Mesenchymal stem cell (in vitro differentiated cells and primary cell): Measurements from ENCODE around the gene NDRG2.
"Not testable (repeated sequence)": the region's sequence is repeated elsewhere in the genome, so short reads cannot be mapped to it uniquely, and the experiment has no call there.

Source experiments
- DNase-seq: peaks from one replicate; pipeline ENCODE4 v3.0.0-alpha.2; 2013
- H2AFZ ChIP-seq: one replicate; pipeline ENCODE4 v1.6.1; 2013; ENCODE audit warnings: low read depth, mild to moderate bottlenecking, control low read depth, inconsistent platforms, low read length, moderate library complexity
- H2AK5ac ChIP-seq: 2 replicates; pipeline ENCODE4 v1.6.1; 2013; ENCODE audit warnings: low read length, moderate library complexity, mild to moderate bottlenecking, inconsistent platforms; ENCODE audit not compliant: severe bottlenecking
- H2BK120ac ChIP-seq: one replicate; pipeline ENCODE4 v1.6.1; 2013; ENCODE audit warnings: low read depth, mild to moderate bottlenecking, inconsistent platforms, low read length, moderate library complexity
- H2BK12ac ChIP-seq, 2 experiments: one replicate each; pipeline ENCODE4 v1.6.1; 2013; ENCODE audit warnings: inconsistent platforms in 2 of 2, low read length in 2 of 2, mild to moderate bottlenecking in 2 of 2, moderate library complexity in 2 of 2, control low read depth in 1 of 2
- H2BK15ac ChIP-seq: one replicate; pipeline ENCODE4 v1.6.1; 2013; ENCODE audit warnings: mild to moderate bottlenecking, low read depth, inconsistent platforms; ENCODE audit not compliant: poor library complexity, severe bottlenecking
- H2BK5ac ChIP-seq: 2 replicates; pipeline ENCODE4 v1.6.1; 2013; ENCODE audit warnings: low read depth, mild to moderate bottlenecking, low read length, control low read depth, inconsistent platforms; ENCODE audit not compliant: poor library complexity, severe bottlenecking
- H3K14ac ChIP-seq, 2 experiments: one replicate each; pipeline ENCODE4 v1.6.1; 2013; ENCODE audit warnings: inconsistent platforms in 2 of 2, low read length in 2 of 2, control low read depth in 1 of 2, mild to moderate bottlenecking in 1 of 2, moderate library complexity in 1 of 2
- H3K18ac ChIP-seq, 2 experiments: one replicate each; pipeline ENCODE4 v1.6.1; 2013; ENCODE audit warnings: inconsistent platforms in 2 of 2, low read length in 2 of 2, control low read depth in 1 of 2, low read depth in 1 of 2, mild to moderate bottlenecking in 1 of 2
- H3K23ac ChIP-seq, 2 experiments: one replicate each; pipeline ENCODE4 v1.6.1; 2013; ENCODE audit warnings: inconsistent platforms in 2 of 2, low read length in 2 of 2, mild to moderate bottlenecking in 2 of 2, moderate library complexity in 2 of 2, control low read depth in 1 of 2
- H3K27ac ChIP-seq: 2 replicates; pipeline ENCODE4 v1.5.1; 2013; ENCODE audit warnings: mild to moderate bottlenecking, moderate library complexity, low read length, control low read depth, inconsistent platforms; ENCODE audit not compliant: poor library complexity, severe bottlenecking
- H3K27me3 ChIP-seq, 2 experiments: 2 replicates each; pipeline versions ENCODE4 v1.6.1 to v1.7.0; 2013; ENCODE audit warnings: low read length in 2 of 2, mild to moderate bottlenecking in 2 of 2, moderate library complexity in 2 of 2, control low read depth in 1 of 2, inconsistent platforms in 1 of 2; ENCODE audit not compliant: control insufficient read depth in 1 of 2, insufficient read depth in 1 of 2
- H3K36me3 ChIP-seq, 2 experiments: 2 replicates each; pipeline versions ENCODE4 v1.6.1 to v1.7.0; 2013; ENCODE audit warnings: low read length in 2 of 2, control low read depth in 1 of 2, inconsistent platforms in 1 of 2, low read depth in 1 of 2, mild to moderate bottlenecking in 1 of 2; ENCODE audit not compliant: insufficient read depth in 2 of 2, control insufficient read depth in 1 of 2
- H3K4ac ChIP-seq, 2 experiments: one replicate each; pipeline ENCODE4 v1.6.1; 2013; ENCODE audit warnings: inconsistent platforms in 2 of 2, low read length in 2 of 2, mild to moderate bottlenecking in 2 of 2, moderate library complexity in 2 of 2, control low read depth in 1 of 2, low read depth in 1 of 2
- H3K4me1 ChIP-seq: 2 replicates; pipeline ENCODE4 v1.6.1; 2013; ENCODE audit warnings: low read depth, low read length, control low read depth; ENCODE audit not compliant: control insufficient read depth, insufficient read depth
- H3K4me2 ChIP-seq: 2 replicates; pipeline ENCODE4 v1.6.1; 2013; ENCODE audit warnings: low read length, mild to moderate bottlenecking, inconsistent platforms; ENCODE audit not compliant: poor library complexity, severe bottlenecking
- H3K4me3 ChIP-seq, 2 experiments: 2 replicates each; pipeline versions ENCODE4 v1.5.1 to v1.7.0; 2013; ENCODE audit warnings: low read length in 2 of 2, mild to moderate bottlenecking in 2 of 2, control low read depth in 1 of 2, low read depth in 1 of 2; ENCODE audit not compliant: insufficient read depth in 1 of 2
- H3K79me1 ChIP-seq: replicated peaks from 2 replicates; pipeline ENCODE4 v1.6.1; 2013; ENCODE audit warnings: mild to moderate bottlenecking, control low read depth, low read length, inconsistent platforms; ENCODE audit not compliant: poor library complexity, severe bottlenecking
- H3K9ac ChIP-seq: 2 replicates; pipeline ENCODE4 v1.7.0; 2013; ENCODE audit warnings: mild to moderate bottlenecking, low read length, moderate library complexity
- H3K9me3 ChIP-seq: 2 replicates; pipeline ENCODE4 v1.7.0; 2013; ENCODE audit warnings: mild to moderate bottlenecking, low read length; ENCODE audit not compliant: control insufficient read depth
- H4K8ac ChIP-seq: one replicate; pipeline ENCODE4 v1.6.1; 2013; ENCODE audit warnings: inconsistent platforms, mild to moderate bottlenecking, low read length, moderate library complexity
- H4K91ac ChIP-seq: one replicate; pipeline ENCODE4 v1.6.1; 2013; ENCODE audit warnings: mild to moderate bottlenecking, low read length, inconsistent platforms
- WGBS: methylation state at CpG from one replicate; pipeline ENCODE4 v1.1.7; 2013; ENCODE audit warnings: mixed read lengths; 5-methylcytosine and 5-hydroxymethylcytosine counted together

NDRG2 gene

DNA sequence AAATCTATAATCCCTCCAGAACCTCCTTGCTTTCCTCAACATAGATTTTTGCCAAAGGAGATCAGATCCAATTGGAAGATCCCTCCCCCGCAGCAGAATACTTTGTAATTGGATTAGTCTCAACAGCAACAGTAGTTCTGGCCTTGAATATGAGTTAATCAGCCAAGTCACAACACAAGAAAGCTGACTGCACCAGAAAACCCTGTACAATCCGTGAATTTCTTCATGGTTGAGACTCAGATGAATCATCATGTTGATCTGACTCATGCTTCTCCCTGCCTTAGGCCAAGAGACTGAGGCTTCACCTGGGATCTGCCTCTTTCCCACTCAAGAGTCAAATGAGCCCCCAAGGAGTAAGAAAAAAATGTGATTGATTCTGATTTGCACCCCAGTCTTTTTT, 38.0 kb downstream of the NDRG2 start:
- peaks cover 6% of the 10 kb centered on the region for H3K79me1 ChIP-seq
- peaks cover 0 to 4% of the 10 kb centered on the region in 2 experiments for H3K36me3 ChIP-seq
- no peak overlapping the region for H2AFZ ChIP-seq
- H3K4me2 ChIP-seq, result no peak overlapping the region
- H3K23ac ChIP-seq, result no peak overlapping the region
- peak overlapping the region; percentile 19 for H3K9ac ChIP-seq
- no peak overlapping the region for H2BK15ac ChIP-seq
- peak overlapping the region; percentile 45 for H3K27ac ChIP-seq
- H3K14ac ChIP-seq, result no peak overlapping the region
- DNase-seq, result peak; percentile 91
- no peak overlapping the region for H3K18ac ChIP-seq
- peaks cover 0 to 2% of the 10 kb centered on the region in 2 experiments for H3K27me3 ChIP-seq
- H2BK12ac ChIP-seq, result no peak overlapping the region
- H4K8ac ChIP-seq, result no peak overlapping the region
- no peaks in the 10 kb centered on the region for H3K9me3 ChIP-seq
- H2BK120ac ChIP-seq, result no peak overlapping the region
- H3K4ac ChIP-seq, result no peak overlapping the region
- H4K91ac ChIP-seq, result no peak overlapping the region
- H2BK5ac ChIP-seq, result no peak overlapping the region
- peaks cover 14% of the 10 kb centered on the region for H3K4me1 ChIP-seq
- peak overlapping the region in 1 of 2 experiments; percentile 31 for H3K4me3 ChIP-seq
- 14% methylated on average over 2 of the region's 2 CpGs for WGBS
- no peak overlapping the region for H2AK5ac ChIP-seq

DNA sequence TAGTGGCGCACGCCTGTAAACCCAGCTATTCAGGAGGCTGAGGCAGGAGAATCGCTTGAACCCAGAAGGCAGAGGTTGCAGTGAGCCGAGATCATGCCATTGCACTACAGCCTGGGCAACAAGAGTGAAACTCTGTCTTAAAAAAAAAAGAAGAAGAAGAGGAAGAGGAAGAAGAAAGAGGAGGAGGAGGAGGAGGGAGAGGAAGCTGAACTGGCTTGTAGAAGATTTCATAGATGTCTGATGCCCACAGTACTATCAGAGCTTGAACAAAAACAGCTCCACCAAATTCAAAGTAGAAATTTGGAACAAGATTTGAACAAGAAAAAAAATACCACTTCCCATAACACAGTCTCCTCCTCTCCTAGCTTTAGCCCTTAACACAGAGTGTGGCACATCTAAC, 39.2 kb downstream of the NDRG2 start:
- not testable (repeated sequence) for H3K18ac ChIP-seq, H3K27me3 ChIP-seq, H4K91ac ChIP-seq, H3K27ac ChIP-seq, H3K9me3 ChIP-seq, H3K23ac ChIP-seq, H3K36me3 ChIP-seq, H3K79me1 ChIP-seq, H2BK15ac ChIP-seq, H3K9ac ChIP-seq, H3K4ac ChIP-seq, H2BK12ac ChIP-seq, H2AK5ac ChIP-seq, H2BK120ac ChIP-seq, H3K14ac ChIP-seq, H2BK5ac ChIP-seq, H2AFZ ChIP-seq, H3K4me3 ChIP-seq, DNase-seq, H3K4me2 ChIP-seq, H4K8ac ChIP-seq
- peaks cover 12% of the 10 kb centered on the region for H3K4me1 ChIP-seq
- 93% methylated on average over 4 of the region's 4 CpGs for WGBS

DNA sequence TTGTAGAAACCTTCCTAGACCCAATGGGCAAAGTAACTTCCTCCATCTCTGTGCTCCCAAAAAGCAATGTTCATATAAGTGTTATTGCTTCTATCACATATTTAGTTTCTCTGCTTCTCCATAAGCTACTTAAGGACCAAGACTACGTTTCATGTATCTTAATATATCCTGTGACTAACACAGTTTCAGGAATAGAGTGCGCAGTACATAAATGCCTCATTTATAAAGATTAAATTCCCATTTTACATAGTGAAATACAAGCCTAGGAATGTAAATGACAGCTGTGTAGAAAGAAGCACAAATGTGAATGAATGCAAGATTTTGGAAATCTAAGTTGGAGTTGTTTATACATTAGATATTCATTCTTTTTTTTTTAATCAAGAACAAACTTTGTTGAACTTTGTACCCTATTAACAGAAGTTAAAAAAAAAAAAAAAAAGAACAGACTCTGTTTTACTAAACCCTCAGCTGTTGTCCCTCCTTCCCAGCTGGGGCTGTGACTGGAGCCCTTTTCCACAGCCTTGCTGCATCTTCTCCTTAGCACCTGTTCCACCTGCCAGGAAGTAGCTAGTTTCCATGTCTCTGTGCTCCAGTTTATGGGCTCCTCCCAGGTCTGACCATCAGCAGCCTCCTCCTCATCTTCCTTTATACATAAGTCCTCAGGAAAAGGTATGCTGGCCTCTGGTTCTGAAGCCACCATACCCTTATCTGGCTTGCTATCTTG, 42.1 kb downstream of the NDRG2 start:
- Histone ChIP-seq H3K9ac (no peak overlapping the region), H3K18ac (no peak overlapping the region), H2AK5ac (no peak overlapping the region), H3K27ac (no peak overlapping the region), H3K4me2 (no peak overlapping the region), H4K8ac (no peak overlapping the region), H3K14ac (no peak overlapping the region), H3K4me3 (no peak overlapping the region), H3K79me1 (no peaks in the 10 kb centered on the region), H3K27me3 (peaks cover 0 to 2% of the 10 kb centered on the region in 2 experiments), H2BK12ac (no peak overlapping the region), H3K23ac (no peak overlapping the region), H2AFZ (no peak overlapping the region), H2BK120ac (no peak overlapping the region), H2BK5ac (no peak overlapping the region), H3K36me3 (no peaks in the 10 kb centered on the region), H2BK15ac (no peak overlapping the region), H3K9me3 (no peaks in the 10 kb centered on the region), H4K91ac (no peak overlapping the region), H3K4me1 (peaks cover 5% of the 10 kb centered on the region), H3K4ac (no peak overlapping the region)
- WGBS, result 75% methylated on average over 1 of the region's 2 CpGs
- no peak for DNase-seq

DNA sequence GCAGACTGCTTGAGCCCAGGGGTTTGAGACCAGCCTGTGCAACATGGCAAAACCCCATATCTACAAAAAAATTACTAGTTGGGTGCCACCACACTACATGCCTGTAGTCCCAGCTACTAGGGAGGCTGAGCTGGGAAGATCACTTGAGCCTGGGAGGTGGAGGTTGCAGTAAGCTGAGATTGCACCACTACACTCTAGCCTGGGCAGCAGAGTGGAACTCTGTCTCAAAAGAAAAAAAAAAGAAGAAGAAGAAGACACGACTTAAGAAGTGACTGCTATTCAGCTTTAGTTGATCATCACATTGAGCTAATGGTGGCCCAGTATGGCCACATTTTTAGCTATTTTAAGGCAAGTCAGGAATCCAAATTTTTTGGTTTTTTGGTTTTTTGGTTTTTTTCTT, 44.0 kb downstream of the NDRG2 start:
- Histone ChIP-seq H3K4ac (no peak overlapping the region), H2BK120ac (no peak overlapping the region), H2BK5ac (no peak overlapping the region), H3K18ac (no peak overlapping the region), H3K23ac (no peak overlapping the region), H3K4me2 (no peak overlapping the region), H4K91ac (no peak overlapping the region), H3K14ac (no peak overlapping the region), H3K4me3 (no peak overlapping the region), H3K79me1 (no peaks in the 10 kb centered on the region), H2AK5ac (no peak overlapping the region), H3K27me3 (peaks cover 0 to 2% of the 10 kb centered on the region in 2 experiments), H3K9ac (no peak overlapping the region), H3K9me3 (no peaks in the 10 kb centered on the region), H4K8ac (no peak overlapping the region), H2BK12ac (no peak overlapping the region), H3K36me3 (no peaks in the 10 kb centered on the region), H2AFZ (no peak overlapping the region), H3K4me1 (peaks cover 1% of the 10 kb centered on the region), H2BK15ac (no peak overlapping the region), H3K27ac (no peak overlapping the region)
- WGBS, result 97% methylated on average over 1 of the region's 1 CpG
- no peak for DNase-seq
